Osteocyte (in vitro differentiated cells): Measurements from ENCODE around the gene CSNK1G2. TPM values are rescaled to one million over a fixed set of nuclear protein-coding genes. Genes with fewer than 3 reads are reported as not detected.

ENCODE experiments used
- DNase-seq: peaks from one replicate; pipeline ENCODE4 v3.0.0; 2021; ENCODE audit warnings: mixed read lengths; ENCODE audit not compliant: unreplicated experiment; ENCODE audit errors: extremely low spot score
- H3K27ac Mint-ChIP-seq: one replicate; pipeline ENCODE4 v1.8.0; 2021; ENCODE audit warnings: mild to moderate bottlenecking, mixed read lengths; ENCODE audit not compliant: unreplicated experiment
- H3K27me3 Mint-ChIP-seq: one replicate; pipeline ENCODE4 v1.8.0; 2021; ENCODE audit warnings: mixed read lengths; ENCODE audit not compliant: unreplicated experiment
- H3K36me3 Mint-ChIP-seq: one replicate; pipeline ENCODE4 v1.8.0; 2021; ENCODE audit warnings: mixed read lengths; ENCODE audit not compliant: unreplicated experiment
- H3K4me1 Mint-ChIP-seq: one replicate; pipeline ENCODE4 v1.8.0; 2021; ENCODE audit warnings: mixed read lengths; ENCODE audit not compliant: unreplicated experiment
- H3K4me3 Mint-ChIP-seq: one replicate; pipeline ENCODE4 v1.8.0; 2021; ENCODE audit warnings: mild to moderate bottlenecking, moderate library complexity, mixed read lengths; ENCODE audit not compliant: unreplicated experiment
- H3K9me3 Mint-ChIP-seq: one replicate; pipeline ENCODE4 v1.8.0; 2021; ENCODE audit warnings: mixed read lengths; ENCODE audit not compliant: unreplicated experiment
- total RNA-seq: library from RNA; stranded (reverse); gene quantifications from 2 replicates; pipeline ENCODE4 v1.2.1, GENCODE V29; 2021
- TF ChIP-seq, protein P1 (sequence below): fragments of 200-600 bp; sonication (generic); IDR thresholded peaks from 2 replicates; pipeline ENCODE4 v1.5.0; 2021; ENCODE audit warnings: antibody characterized with exemption, mild to moderate bottlenecking, moderate library complexity

The CSNK1G2 gene
- total RNA-seq, 1 donor from 2014 or later = 72.2 TPM

GRCh38 chr19:1922803-1923202 is 18.2 kb upstream of the CSNK1G2 start:
- Mint-ChIP-seq H3K4me3 (no peak overlapping the region), H3K27me3 (no peaks in the 10 kb centered on the region), H3K36me3 (peaks cover 23% of the 10 kb centered on the region), H3K27ac (no peak overlapping the region), H3K4me1 (no peaks in the 10 kb centered on the region), H3K9me3 (no peaks in the 10 kb centered on the region)
- no peak for DNase-seq
- TF ChIP-seq, protein P1, sequence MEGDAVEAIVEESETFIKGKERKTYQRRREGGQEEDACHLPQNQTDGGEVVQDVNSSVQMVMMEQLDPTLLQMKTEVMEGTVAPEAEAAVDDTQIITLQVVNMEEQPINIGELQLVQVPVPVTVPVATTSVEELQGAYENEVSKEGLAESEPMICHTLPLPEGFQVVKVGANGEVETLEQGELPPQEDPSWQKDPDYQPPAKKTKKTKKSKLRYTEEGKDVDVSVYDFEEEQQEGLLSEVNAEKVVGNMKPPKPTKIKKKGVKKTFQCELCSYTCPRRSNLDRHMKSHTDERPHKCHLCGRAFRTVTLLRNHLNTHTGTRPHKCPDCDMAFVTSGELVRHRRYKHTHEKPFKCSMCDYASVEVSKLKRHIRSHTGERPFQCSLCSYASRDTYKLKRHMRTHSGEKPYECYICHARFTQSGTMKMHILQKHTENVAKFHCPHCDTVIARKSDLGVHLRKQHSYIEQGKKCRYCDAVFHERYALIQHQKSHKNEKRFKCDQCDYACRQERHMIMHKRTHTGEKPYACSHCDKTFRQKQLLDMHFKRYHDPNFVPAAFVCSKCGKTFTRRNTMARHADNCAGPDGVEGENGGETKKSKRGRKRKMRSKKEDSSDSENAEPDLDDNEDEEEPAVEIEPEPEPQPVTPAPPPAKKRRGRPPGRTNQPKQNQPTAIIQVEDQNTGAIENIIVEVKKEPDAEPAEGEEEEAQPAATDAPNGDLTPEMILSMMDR = no peak

DNA sequence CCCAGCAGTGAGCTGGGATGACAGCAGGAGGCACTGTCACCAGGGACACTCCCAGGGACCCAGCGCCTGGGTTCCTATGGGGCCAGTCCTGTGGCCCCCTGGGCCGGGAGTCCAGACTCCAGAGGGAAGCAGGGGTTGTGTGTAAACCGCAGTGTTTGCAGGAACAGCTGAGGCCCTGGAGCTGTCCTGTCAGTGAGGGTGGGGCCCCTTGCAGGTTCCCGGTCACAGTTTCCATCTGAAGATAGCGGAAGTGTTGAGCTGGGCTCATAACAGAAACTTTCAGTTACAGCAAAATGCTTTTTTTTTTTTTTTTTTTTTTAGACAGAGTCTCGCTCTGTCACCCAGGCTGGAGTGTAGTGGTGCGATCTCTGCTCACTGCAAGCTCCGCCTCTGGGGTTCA is 17.7 kb upstream of the CSNK1G2 start:
- H3K36me3 Mint-ChIP-seq = peaks cover 19% of the 10 kb centered on the region
- no peaks in the 10 kb centered on the region for H3K9me3 Mint-ChIP-seq
- no peaks in the 10 kb centered on the region for H3K4me1 Mint-ChIP-seq
- no peak for DNase-seq
- H3K27me3 Mint-ChIP-seq = no peaks in the 10 kb centered on the region
- no peak overlapping the region for H3K27ac Mint-ChIP-seq
- TF ChIP-seq, protein P1 = no peak
- H3K4me3 Mint-ChIP-seq = no peak overlapping the region

- DNase-seq = no peak
- Mint-ChIP-seq H3K4me3 (no peak overlapping the region), H3K36me3 (peaks cover 19% of the 10 kb centered on the region), H3K27ac (no peak overlapping the region), H3K4me1 (peaks cover 2% of the 10 kb centered on the region), H3K9me3 (no peaks in the 10 kb centered on the region), H3K27me3 (no peaks in the 10 kb centered on the region)
- TF ChIP-seq, protein P1 = no peak
These were observed 16.5 kb upstream of the CSNK1G2 start for GRCh38 chr19:1924320-1924961.

DNA sequence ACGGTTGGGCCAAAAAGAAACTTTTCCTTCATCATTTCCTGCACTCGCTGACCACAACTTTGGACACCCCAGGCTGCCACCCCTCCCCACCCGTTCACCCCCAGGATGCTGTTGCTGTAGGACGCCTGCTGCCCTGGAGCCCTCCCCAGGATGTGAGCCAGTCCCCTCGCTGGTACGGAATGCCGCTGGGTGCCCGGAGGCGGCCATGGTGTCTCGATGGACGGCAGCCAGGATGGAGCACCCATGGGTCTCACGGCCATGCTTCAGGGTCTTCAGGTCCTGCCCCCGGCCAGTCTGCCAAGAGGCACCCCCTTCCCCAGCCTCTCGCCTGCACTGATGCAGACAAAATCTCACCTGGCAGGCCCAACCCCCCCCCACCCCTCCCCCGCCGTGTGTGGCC is 15.4 kb upstream of the CSNK1G2 start:
- TF ChIP-seq, protein P1 = no peak
- no peaks in the 10 kb centered on the region for H3K9me3 Mint-ChIP-seq
- H3K4me3 Mint-ChIP-seq = no peak overlapping the region
- no peak overlapping the region for H3K27ac Mint-ChIP-seq
- DNase-seq = no peak
- no peaks in the 10 kb centered on the region for H3K27me3 Mint-ChIP-seq
- H3K4me1 Mint-ChIP-seq = peaks cover 8% of the 10 kb centered on the region
- peaks cover 17% of the 10 kb centered on the region for H3K36me3 Mint-ChIP-seq

GRCh38 chr19:1929021-1929742 is 11.8 kb upstream of the CSNK1G2 start:
- peak; percentile 92 for DNase-seq
- H3K9me3 Mint-ChIP-seq = no peaks in the 10 kb centered on the region
- H3K4me1 Mint-ChIP-seq = peaks cover 8% of the 10 kb centered on the region
- H3K27me3 Mint-ChIP-seq = no peaks in the 10 kb centered on the region
- TF ChIP-seq, protein P1 = peak; percentile 87
- peaks cover 4% of the 10 kb centered on the region for H3K36me3 Mint-ChIP-seq
- H3K27ac Mint-ChIP-seq = no peak overlapping the region
- peak overlapping the region; percentile 77 for H3K4me3 Mint-ChIP-seq
